Activated T-cell treated with anti-CD3 and anti-CD28 coated beads, Interleukin-2, amount 50 U/mL, for 48 hours (primary cell): ENCODE data around the gene MCOLN1.
A peak's percentile ranks its signal among the peaks of the same experiment; 100 is the strongest.
"Not testable (repeated sequence)": the region's sequence is repeated elsewhere in the genome, so short reads cannot be mapped to it uniquely, and the experiment has no call there.

Experiments
- DNase-seq, 2 experiments: peaks; one replicate each; pipeline ENCODE4 v3.0.0-alpha.2; 2020

MCOLN1 gene

GRCh38 chr19:7544626-7545025 lies 22.2 kb downstream of the MCOLN1 start:
- no peak for DNase-seq

- DNase-seq = no peak
These were observed 22.9 kb downstream of the MCOLN1 start for GRCh38 chr19:7545300-7545699.

- DNase-seq = no peak
These were observed 23.5 kb downstream of the MCOLN1 start for GRCh38 chr19:7545904-7546303.

- DNase-seq = no peak
These were observed 24.7 kb downstream of the MCOLN1 start for GRCh38 chr19:7547159-7547558.

GRCh38 chr19:7549429-7550148 lies 27.2 kb downstream of the MCOLN1 start:
- DNase-seq = no peak

- DNase-seq = no peak
These were observed 27.8 kb downstream of the MCOLN1 start for GRCh38 chr19:7550169-7550770.

- peak; percentile 49 to 60 for DNase-seq
These were observed 28.8 kb downstream of the MCOLN1 start for GRCh38 chr19:7550987-7551761.

- no peak for DNase-seq
These were observed 30.4 kb downstream of the MCOLN1 start for GRCh38 chr19:7552781-7553180.

- DNase-seq = no peak
These were observed 32.1 kb downstream of the MCOLN1 start for GRCh38 chr19:7554565-7554964.

- DNase-seq = peak; percentile 60 to 62
These were observed 32.8 kb downstream of the MCOLN1 start for GRCh38 chr19:7554990-7555864.

- DNase-seq = no peak
These were observed 34.4 kb downstream of the MCOLN1 start for GRCh38 chr19:7556696-7557315.

GRCh38 chr19:7558667-7559066 lies 36.2 kb downstream of the MCOLN1 start:
- no peak for DNase-seq

GRCh38 chr19:7559102-7559501 lies 36.7 kb downstream of the MCOLN1 start:
- DNase-seq = no peak

GRCh38 chr19:7560255-7560654 lies 37.8 kb downstream of the MCOLN1 start:
- no peak for DNase-seq

- DNase-seq = no peak
These were observed 38.9 kb downstream of the MCOLN1 start for GRCh38 chr19:7561325-7561724.

GRCh38 chr19:7562646-7563393 lies 40.4 kb downstream of the MCOLN1 start:
- DNase-seq = no peak

GRCh38 chr19:7564866-7565265 lies 42.4 kb downstream of the MCOLN1 start:
- no peak for DNase-seq

GRCh38 chr19:7565332-7565731 lies 42.9 kb downstream of the MCOLN1 start:
- no peak for DNase-seq

GRCh38 chr19:7570761-7571160 lies 48.3 kb downstream of the MCOLN1 start:
- no peak for DNase-seq

- no peak for DNase-seq
These were observed 53.1 kb downstream of the MCOLN1 start for GRCh38 chr19:7575434-7576040.

- DNase-seq = not testable (repeated sequence)
These were observed 55.0 kb downstream of the MCOLN1 start for GRCh38 chr19:7577422-7577821.
